HG03460 (cell line): Measurements from ENCODE around the gene FHOD3.
"Not testable (repeated sequence)": the region's sequence is repeated elsewhere in the genome, so short reads cannot be mapped to it uniquely, and the experiment has no call there.

Source experiments
- ATAC-seq: cut with Tn5 transposase; IDR thresholded peaks from one replicate; pipeline ENCODE4 v1.9.1; 2021; ENCODE audit not compliant: unreplicated experiment

The FHOD3 gene

GRCh38 chr18:36441426-36442240 is 144.1 kb downstream of the FHOD3 start:
- no peak for ATAC-seq

DNA sequence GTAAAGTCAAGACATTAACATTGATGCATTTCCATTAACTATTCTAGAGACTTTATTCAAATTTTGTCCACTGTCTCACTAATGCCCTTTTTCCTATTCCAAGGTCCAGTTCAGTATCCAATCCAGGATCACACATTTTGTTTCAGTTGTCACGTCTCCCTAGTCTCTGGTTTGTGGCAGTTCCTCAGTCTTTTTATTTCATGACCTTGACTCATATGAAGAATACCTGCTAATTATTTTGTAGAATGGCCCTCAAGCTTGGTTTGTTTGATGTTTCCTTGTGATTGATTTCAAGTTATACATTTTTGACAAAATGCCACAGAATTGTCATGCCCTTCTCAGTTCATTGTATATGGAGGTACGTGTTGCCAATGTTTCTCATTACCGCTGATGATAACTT is 145.2 kb downstream of the FHOD3 start:
- ATAC-seq = no peak

GRCh38 chr18:36446059-36446458 is 148.5 kb downstream of the FHOD3 start:
- ATAC-seq = no peak

DNA sequence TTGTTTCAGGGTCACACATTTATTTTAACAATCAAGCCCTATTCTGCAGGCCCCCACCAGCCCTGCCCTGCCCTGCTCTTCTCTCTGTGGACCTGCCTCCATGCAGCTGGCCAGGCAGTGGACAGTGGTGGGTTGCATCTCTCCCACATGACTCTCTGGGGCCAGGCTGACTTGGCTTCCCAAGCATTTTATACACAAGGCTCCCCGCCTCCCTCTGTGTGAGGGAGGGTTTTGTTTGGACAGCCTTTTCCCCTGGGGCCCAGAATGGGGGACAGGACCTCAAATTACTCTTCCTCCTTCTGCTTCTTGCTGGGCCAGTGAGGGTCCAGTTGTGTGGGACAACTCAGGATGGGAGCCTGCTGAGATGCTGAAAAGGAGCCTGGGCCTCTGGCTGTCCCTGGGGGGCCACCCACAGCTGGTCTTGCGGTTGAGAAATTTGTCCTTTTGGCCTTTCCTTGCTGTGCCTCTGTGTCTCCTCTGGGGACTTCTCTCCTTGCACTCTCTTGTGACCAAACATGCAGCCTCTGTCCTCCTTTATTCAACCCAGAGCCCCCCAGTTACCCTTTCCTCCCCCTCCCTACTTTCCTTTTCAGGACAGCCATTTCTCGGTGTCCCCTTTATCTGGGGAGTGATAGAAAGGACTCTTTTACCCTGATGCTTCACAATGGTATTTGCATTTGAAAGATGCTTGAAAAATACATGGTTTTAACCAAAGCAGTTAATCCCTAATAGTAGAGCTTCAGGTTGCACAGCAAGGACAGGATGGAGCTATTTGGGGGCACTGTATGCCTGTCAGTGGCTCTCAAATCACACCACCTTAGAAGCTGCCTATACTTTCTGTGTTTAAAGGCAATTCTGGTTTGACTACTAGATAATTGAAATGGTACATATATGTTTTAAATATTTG is 151.1 kb downstream of the FHOD3 start:
- ATAC-seq = no peak

GRCh38 chr18:36449451-36449850 is 151.9 kb downstream of the FHOD3 start:
- no peak for ATAC-seq

DNA sequence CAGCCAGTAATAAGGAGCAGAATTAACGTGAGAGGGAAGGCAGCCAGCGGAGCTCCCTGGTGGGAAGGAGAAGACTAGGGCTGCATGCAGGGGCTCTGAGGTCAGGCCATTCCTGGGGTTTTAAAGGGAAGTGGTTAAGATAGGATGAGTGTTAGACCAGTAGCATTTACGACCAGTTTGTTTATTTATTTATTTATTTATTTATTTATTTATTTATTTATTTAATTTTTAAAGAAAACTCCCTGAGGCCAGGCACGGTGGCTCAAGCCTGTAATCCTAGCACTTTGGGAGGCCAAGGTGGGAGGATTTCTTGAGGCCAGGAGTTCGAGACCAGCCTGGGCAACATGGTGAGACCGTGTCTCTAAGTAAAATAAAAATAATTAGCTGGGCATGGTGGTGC is 152.8 kb downstream of the FHOD3 start:
- no peak for ATAC-seq

- ATAC-seq = no peak
These were observed 154.1 kb downstream of the FHOD3 start for GRCh38 chr18:36451454-36452251.

GRCh38 chr18:36454245-36454644 is 156.7 kb downstream of the FHOD3 start:
- ATAC-seq = no peak

- ATAC-seq = no peak
These were observed 157.4 kb downstream of the FHOD3 start for GRCh38 chr18:36454848-36455458.

DNA sequence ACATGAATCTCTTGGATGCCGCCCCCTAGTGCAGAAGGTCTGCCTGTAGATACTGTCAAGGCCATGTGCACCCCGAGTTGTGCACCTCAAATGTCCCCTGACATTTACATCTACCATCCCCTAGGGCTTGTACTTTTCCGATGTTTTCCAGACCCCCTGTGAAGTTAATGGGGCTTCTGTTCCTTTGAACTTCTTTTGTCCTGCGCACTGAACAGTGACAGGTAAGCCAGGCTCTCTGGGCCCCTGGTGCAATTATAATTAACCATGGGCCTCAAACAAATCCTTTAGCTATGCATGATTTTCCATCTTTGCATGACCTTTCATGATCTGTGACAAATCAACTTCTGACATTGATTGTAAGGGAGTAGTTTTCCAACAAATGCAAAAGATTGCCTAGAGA is 158.4 kb downstream of the FHOD3 start:
- ATAC-seq = no peak

DNA sequence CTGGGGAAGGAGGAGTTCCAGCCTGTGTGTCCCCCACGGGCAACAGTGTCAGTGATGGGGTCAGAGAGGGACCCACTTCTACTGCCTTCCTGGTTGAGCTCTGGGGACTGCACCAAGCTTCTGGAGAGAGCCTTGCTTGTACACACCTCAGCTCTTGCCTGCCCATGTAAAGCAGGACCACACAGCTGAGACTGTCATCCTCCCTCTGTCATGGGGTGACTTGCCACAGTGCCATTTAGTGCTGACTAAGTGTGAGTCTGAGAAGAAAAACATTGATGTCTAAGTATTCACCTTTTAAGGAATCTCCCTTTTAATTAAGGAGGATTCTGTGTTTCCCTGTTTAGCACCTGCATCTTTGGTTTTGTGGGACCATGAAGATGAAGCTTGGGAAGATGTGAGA is 159.1 kb downstream of the FHOD3 start:
- no peak for ATAC-seq

- ATAC-seq = no peak
These were observed 160.2 kb downstream of the FHOD3 start for GRCh38 chr18:36457683-36458082.

DNA sequence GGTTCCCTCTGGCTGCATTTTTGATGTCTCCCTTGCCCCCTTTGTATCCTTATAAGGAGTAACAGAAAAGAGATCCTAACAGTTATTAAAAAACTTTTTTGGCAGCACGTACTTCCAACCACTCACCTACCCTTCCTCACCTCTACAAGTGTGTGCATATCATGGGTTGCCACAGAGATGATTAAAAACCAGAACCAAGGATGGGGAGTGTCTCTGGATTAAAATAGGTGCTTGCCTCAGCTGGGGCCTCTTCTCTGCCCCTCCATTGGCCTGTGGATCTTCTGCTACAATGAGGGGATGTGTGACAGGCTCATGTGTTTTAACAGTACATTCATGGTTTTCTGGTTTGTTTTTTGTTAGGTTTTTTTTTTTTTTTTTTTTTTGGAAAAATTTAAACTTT is 160.8 kb downstream of the FHOD3 start:
- ATAC-seq = no peak

DNA sequence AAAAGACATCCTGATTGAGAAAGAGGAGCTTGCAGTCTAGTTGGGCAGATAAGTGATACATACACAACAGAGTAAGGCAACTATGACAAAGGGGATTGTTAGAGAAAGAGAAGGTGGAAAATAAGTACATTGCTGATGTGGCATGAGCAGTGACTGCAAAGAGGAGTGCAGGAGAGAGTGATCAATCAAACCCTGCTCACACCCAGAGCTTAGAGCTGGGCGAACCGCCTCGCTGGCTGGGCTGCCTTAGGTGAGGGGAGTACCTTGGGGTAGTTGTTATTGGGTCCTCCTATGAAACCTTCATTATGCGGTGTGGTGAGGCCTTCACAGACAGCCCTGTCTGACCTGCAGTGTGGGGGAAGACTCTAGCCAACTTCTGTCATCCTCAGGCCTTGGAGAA is 161.7 kb downstream of the FHOD3 start:
- no peak for ATAC-seq

- no peak for ATAC-seq
These were observed 162.3 kb downstream of the FHOD3 start for GRCh38 chr18:36459786-36460185.

DNA sequence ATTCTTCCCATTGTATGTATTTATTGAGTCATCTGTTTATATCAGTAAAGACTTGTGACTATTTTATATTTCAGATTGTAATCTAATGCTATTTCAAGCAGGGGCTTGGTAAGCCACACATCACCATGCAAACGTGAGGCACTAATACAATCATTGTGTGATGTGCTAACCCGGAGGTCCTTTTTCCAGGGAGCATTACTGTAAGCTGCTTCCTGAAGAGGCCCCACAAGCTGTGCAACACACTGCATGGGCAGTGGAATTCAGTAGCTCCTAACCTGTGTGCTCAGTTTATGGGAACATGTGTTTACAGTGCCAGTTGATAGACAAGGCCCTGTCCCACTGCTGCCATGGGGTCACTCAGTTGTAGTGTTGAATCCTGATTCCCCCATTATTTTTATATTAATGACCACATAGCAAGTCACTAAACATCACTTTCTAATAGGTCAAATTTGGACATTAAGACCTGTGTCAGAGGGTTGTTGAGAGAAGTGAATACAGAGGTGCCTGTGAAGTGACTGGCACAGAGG is 162.9 kb downstream of the FHOD3 start:
- no peak for ATAC-seq

DNA sequence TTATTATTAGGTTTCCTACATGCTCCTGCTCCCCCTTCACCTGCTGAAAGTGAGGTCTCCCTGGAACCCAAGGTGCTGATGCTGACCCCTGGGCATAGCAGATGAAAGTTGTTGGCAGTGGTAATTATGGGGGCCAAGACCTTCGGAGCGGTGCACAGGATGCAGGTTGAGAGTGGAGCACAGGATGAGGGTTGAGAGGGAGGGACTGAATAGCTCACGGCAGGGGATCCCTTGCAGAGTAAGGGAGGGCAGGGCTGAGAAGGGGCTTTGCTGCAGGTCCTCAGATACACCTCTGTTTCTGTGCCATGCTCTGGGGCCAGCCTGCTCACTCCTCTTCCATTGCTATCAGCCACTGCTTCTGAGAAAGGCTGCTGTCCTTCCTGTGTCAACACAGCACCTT is 163.3 kb downstream of the FHOD3 start:
- no peak for ATAC-seq

DNA sequence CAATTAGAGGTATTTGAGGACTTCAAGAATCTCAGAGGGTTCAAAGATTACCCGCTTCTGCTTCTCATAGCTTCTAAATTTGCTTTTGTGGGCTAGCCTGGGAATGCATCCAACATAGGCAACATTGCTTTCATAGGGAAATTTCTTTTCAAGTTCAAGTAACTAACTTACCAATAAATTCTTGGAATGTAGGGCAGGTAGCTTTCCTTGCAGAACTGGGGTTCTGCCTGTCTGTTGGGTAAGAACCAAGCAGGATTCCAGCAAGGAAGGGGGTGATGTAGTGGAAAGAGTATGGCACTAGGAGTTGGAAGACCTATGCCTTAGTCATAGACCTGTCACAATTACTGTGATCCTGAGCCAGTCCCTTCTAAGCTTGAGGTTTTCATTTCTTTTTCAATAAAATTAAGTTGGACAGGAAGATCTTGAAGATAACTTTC is 164.1 kb downstream of the FHOD3 start:
- no peak for ATAC-seq

DNA sequence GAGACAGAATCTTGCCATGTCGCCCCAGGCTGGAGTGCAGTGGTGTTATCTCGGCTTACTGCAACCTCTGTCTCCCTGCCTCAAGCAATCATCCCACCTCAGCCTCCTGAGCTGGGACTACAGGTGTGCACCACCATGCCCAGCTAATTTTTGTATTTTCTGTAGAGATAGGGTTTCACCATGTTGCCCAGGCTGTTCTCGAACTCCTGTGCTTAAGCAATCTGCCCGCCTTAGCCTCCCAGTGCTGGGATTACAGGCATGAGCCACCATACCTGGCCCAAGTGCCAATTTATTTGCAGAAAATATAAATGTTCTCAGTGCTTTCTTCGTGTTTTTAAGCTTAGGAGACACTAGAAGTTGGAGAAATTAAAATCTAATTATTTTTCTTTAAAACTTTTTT is 166.0 kb downstream of the FHOD3 start:
- ATAC-seq = not testable (repeated sequence)

DNA sequence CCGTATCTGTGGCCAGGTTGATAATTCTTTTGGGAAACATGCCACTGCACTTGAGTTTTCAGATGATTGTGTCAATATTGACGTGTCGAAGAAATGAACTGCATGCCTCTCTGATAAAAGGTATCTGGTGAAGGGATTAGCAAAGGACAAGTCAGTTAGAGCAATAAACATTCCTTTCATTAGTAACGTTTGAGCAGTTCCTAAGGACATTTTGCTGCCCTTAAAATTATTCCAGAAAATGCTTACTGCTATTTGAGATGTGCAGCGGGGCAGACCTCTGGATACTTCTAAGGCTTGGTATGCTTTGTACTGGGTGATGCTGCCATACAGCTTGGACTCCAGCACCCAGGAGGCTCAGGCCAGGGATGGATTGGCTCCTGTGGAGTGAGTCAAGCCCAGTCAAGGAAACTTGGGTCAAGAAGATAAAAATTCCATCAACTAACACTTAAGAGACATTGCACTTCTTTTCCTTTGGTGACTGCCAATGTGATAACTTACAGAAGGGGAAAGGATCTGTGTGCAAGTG is 166.7 kb downstream of the FHOD3 start:
- ATAC-seq = no peak
